CD4-positive, alpha-beta T cell treated with Interleukin-12 subunit alpha and Interleukin-12 subunit beta, for 1 hour (primary cell): ENCODE measurements around the gene ABCA13.

Source experiments
- DNase-seq: peaks from one replicate; pipeline ENCODE4 v3.0.0-alpha.2; 2020

Gene ABCA13

DNA sequence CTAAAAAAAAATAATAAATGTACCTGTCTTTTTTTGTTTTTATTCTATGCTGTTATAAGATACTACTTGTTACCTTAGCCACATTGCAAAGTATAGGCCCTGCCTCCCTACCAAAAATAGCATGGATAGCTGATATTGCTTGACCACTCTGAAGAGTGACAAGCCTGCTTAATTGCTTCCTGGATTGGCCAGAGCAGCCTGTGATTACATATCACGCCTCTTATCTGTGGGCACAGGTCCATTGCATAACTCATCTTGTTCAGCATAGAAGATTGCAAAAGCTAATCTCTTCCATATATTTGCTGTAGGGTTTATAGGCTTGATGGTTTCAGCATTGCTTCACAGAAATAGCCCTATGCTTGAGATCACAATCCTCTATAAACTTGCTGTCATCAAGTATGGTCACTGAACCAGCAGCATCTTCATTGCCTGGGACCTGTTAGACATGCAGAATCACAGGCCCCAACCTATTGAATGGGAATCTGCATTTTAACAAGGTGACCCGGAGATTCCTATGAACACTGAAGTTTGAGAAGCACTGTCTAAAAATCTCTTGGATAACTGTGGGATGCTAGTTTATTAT is 472.3 kb downstream of the ABCA13 start:
- no peak for DNase-seq

DNA sequence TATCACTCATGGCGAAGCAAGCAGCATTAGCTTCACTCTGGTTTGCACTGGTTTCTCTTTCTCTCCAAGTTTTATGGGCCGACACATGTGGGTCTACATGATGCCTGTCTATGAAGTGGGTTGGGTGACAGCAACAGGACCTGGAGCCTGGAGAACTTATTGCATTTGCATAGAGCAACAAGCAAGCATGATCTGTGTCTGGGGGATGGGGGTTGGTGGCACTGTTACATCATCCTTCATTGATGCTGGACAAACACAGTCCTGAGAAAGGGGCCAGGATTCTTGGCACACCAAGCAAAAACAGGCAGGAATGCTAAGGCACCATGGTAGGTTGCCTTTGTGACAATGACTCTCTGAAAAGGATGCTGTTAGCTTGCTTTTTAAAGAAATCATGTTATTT is 486.9 kb downstream of the ABCA13 start:
- no peak for DNase-seq

DNA sequence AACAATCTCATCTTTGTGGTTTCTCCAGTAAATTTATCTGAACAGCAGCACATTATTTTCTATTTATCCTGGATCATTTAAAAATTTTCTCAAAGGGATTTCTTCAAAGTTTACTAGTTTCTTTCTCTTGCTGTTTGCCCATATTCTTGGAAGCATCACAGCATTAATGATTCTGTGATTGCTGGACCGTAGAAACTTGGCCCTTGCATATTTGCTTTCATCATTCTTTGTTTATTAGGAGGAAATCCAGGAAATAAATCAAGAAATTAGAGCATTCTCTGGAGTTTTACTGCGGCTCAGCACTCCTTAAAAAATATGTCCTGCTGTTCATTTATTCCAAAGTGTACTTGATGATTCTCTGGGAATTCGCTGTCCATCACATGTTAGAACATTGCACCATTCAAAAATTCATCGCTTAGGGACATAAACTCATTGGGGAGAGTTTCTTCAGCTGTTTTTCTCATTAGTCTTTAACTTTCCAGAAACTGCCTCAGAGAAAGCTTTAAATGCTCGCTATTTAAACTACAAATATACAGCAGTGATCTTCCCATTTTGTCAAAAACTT is 489.1 kb downstream of the ABCA13 start:
- DNase-seq = no peak

DNA sequence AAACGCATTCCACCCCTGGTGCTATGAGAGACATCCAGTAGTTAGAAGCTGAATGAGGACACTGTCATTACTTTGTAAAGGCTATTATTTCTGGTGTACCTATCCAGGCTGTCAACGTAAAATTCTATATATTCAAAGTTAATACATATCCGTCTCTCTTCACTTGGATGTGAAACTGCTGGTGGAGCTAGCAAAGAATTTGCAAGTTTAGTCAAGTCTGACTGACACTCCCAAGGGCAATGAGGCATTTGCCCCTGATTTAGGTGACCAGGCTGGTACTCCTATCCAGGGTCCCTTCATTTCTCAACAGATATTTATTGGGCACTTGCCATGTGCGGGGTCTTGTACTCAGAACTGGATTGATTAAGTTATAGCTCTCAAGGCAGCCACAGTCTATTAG is 493.0 kb downstream of the ABCA13 start:
- no peak for DNase-seq

DNA sequence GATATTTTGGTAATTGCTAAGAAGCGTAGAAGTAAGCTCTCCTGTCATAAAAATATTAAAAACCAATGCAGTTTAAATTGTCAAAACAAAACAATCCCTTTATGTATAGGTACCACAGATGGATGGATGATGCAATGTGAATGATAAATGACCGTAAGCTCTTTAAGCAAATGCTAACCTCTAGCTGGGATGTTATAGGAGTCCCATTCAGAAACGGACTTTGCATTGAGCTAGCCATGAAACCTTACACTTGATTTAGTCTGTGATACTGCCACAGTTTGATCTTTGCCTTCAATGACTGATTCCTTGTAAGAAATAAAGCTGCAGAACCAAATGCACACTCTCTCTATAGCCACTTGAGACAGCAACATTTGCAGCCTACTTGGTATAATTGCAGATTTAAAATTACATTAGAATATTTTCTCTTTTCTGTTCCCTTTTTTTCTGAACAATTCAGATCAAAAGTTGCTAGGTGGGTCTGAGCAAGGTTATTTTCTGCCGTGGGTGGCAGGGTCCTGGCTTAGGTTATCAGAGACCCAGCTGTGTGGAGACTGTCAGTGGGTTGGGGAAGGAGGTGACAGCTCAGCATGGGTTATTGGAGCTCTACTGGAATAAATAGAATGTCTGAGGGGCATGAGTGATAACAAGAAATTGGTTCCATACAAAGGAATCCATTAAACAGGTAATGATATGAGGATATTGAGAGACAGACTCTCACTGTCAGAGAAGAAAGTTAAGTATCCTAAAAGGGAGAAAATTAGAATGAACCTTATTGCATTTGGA is 494.3 kb downstream of the ABCA13 start:
- no peak for DNase-seq

DNA sequence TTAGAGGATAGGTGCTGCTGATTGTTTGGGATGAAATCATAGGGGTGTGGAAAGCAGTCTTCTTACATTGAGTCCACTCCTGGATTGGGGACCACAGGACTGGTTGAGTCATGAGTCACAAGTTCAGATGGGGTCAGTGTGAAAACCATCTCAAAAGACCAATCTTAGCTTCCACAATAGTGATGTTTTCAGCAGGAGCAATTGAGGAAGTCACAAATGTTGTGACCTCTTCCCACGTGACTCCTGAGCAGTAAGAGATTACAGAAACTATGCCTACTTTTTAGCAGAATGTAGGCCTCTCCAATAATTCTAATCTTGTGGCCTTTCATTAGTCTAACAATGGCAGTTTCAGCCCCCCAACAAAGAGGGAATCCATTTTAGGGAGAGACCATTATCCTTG is 496.1 kb downstream of the ABCA13 start:
- DNase-seq = no peak

DNA sequence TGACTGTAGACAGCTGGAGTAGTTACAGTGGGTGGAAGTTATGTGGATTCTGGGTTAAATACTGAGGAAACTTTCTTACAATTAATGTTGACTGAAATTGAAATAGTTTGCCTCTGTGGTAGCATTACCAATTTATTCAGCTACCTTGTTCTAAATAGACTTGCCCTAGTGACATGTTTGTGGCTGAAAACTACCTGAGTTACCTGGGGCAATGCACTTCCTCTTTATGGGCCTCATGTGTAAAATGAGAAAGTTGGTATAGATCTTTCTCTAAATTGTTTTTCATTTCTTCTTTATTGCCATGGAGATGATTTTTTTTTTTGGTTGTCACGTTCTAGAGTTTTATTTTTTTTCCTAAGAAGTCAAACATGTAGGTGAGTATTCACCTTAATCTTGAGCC is 500.4 kb downstream of the ABCA13 start:
- DNase-seq = no peak

DNA sequence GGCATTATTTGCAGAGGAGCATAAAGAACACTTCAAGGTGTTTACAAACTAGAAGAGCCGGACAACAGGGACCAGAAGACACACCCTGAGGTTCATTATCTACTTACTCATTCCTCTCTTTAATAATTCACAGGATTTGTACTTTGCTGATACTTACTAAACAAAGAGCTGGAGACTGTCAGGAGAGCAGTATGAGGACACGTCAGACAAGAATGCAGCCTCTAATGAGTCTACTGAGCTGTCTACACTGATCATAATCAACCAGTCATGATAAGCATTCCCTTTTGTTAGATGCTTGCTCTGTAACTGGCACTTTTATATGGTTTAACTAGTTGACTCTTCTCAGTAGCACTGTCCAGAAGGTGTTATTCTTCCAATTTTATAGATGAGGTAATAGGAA is 509.7 kb downstream of the ABCA13 start:
- DNase-seq = no peak

DNA sequence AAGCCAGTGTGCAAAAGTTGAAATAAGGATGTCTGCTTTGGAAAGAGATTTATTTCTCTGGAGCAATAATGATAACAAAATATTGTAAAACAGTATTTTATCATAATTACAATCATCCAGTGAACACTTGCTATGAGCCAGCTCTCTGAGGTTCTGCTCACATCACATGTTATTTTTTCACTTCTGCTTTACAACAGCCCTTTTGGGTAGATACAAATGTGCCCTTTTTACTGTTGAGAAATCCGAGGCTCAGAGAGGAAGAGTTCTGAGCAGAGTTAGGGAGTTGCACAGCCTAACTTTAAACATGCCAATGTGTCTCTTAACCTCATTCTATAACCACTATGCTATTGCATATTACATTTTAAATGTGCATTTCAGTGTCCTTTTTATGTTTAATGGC is 520.5 kb downstream of the ABCA13 start:
- DNase-seq = no peak
